DND-41 (cell line): ENCODE data around the gene IFNG-AS1.

Source experiments
- ATAC-seq: fragments of 200-7000 bp; cut with Tn5 transposase; 3 replicates; pipeline ENCODE4 v1.9.1; 2021; ENCODE audit warnings: low read depth; ENCODE audit not compliant: insufficient read depth
- DNase-seq: peaks from one replicate; pipeline ENCODE4 v3.0.0-alpha.2; 2020
- H2AFZ ChIP-seq: 2 replicates; pipeline ENCODE4 v1.6.0; 2012; ENCODE audit warnings: low read depth, low read length
- H3K27ac ChIP-seq: 2 replicates; pipeline ENCODE4 v1.5.1; 2012; ENCODE audit warnings: low read length, inconsistent platforms
- H3K27me3 ChIP-seq: fragments of 200-600 bp; sonication (generic); 2 replicates; pipeline ENCODE4 v1.6.0; 2012; ENCODE audit warnings: low read length, mild to moderate bottlenecking, inconsistent platforms; ENCODE audit not compliant: insufficient read depth, poor library complexity
- H3K36me3 ChIP-seq: 2 replicates; pipeline ENCODE4 v1.5.1; 2012; ENCODE audit warnings: low read length, inconsistent platforms; ENCODE audit not compliant: insufficient read depth
- H3K4me1 ChIP-seq: 2 replicates; pipeline ENCODE4 v1.5.1; 2012; ENCODE audit warnings: mild to moderate bottlenecking, low read length; ENCODE audit not compliant: insufficient read depth
- H3K4me2 ChIP-seq: 2 replicates; pipeline ENCODE4 v1.6.0; 2012; ENCODE audit warnings: mild to moderate bottlenecking, moderate library complexity, low read length, inconsistent platforms; ENCODE audit not compliant: insufficient read depth
- H3K4me3 ChIP-seq, 2 experiments: fragments of 200-600 bp in 1 of 2; shearing (Covaris generic) in 1 of 2; 2 replicates each; pipeline ENCODE4 v1.5.1; 2012 to 2016; ENCODE audit warnings: inconsistent platforms in 2 of 2, low read length in 2 of 2, mild to moderate bottlenecking in 2 of 2, low read depth in 1 of 2, moderate library complexity in 1 of 2
- H3K79me2 ChIP-seq: 2 replicates; pipeline ENCODE4 v1.6.0; 2012; ENCODE audit warnings: low read length, inconsistent platforms; ENCODE audit not compliant: insufficient read depth
- H3K9ac ChIP-seq: 2 replicates; pipeline ENCODE4 v1.6.0; 2012; ENCODE audit warnings: low read depth, mild to moderate bottlenecking, inconsistent platforms, low read length, moderate library complexity
- H3K9me3 ChIP-seq: 2 replicates; pipeline ENCODE4 v1.5.1; 2012; ENCODE audit warnings: low read length, moderate library complexity, mild to moderate bottlenecking, inconsistent platforms; ENCODE audit not compliant: insufficient read depth, severe bottlenecking
- H4K20me1 ChIP-seq: 2 replicates; pipeline ENCODE4 v1.6.0; 2012; ENCODE audit warnings: low read length; ENCODE audit not compliant: insufficient read depth
- EZH2 ChIP-seq: IDR thresholded peaks from 3 replicates; pipeline ENCODE4 v1.6.1; 2012; ENCODE audit warnings: borderline replicate concordance, low read depth, mild to moderate bottlenecking, moderate library complexity, low read length, inconsistent platforms; ENCODE audit not compliant: severe bottlenecking
- TF ChIP-seq, protein P1 (sequence below): IDR thresholded peaks from 2 replicates; pipeline ENCODE4 v1.5.1; 2012; ENCODE audit warnings: borderline replicate concordance, low read length, moderate library complexity, mild to moderate bottlenecking; ENCODE audit not compliant: poor library complexity, severe bottlenecking; ENCODE audit errors: extremely low read depth

The IFNG-AS1 gene

GRCh38 chr12:68034567-68034966 lies 45.3 kb downstream of the IFNG-AS1 start:
- H3K9ac ChIP-seq: no peak overlapping the region
- H3K4me3 ChIP-seq: no peak overlapping the region
- H2AFZ ChIP-seq: no peak overlapping the region
- no peaks in the 10 kb centered on the region for H3K4me1 ChIP-seq
- no peaks in the 10 kb centered on the region for H3K9me3 ChIP-seq
- no peak overlapping the region for H3K4me2 ChIP-seq
- DNase-seq: no peak
- no peak for ATAC-seq
- no peaks in the 10 kb centered on the region for H4K20me1 ChIP-seq
- no peaks in the 10 kb centered on the region for H3K79me2 ChIP-seq
- no peaks in the 10 kb centered on the region for H3K27me3 ChIP-seq
- H3K27ac ChIP-seq: no peak overlapping the region
- TF ChIP-seq, protein P1, sequence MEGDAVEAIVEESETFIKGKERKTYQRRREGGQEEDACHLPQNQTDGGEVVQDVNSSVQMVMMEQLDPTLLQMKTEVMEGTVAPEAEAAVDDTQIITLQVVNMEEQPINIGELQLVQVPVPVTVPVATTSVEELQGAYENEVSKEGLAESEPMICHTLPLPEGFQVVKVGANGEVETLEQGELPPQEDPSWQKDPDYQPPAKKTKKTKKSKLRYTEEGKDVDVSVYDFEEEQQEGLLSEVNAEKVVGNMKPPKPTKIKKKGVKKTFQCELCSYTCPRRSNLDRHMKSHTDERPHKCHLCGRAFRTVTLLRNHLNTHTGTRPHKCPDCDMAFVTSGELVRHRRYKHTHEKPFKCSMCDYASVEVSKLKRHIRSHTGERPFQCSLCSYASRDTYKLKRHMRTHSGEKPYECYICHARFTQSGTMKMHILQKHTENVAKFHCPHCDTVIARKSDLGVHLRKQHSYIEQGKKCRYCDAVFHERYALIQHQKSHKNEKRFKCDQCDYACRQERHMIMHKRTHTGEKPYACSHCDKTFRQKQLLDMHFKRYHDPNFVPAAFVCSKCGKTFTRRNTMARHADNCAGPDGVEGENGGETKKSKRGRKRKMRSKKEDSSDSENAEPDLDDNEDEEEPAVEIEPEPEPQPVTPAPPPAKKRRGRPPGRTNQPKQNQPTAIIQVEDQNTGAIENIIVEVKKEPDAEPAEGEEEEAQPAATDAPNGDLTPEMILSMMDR: no peak
- TF ChIP-seq EZH2: no peak
- H3K36me3 ChIP-seq: no peaks in the 10 kb centered on the region

DNA sequence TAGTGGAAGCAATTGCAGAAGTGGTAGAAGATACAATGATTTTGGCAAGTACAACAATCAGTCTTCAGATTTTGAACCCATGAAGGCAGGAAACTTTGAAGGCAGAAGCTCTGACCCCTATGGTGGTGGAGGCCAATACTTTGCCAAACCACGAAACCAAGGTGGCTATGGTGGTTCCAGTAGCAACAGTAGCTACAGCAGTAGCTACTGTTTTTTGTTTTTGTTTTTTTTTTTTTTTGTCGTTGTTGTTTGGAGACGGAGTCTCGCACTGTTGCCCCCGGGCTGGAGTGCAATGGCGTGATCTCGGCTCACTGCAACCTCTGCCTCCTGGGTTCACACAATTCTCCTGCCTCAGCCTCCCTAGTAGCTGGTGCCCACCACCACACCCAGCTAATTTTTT lies 47.4 kb downstream of the IFNG-AS1 start:
- no peak overlapping the region for H3K27ac ChIP-seq
- no peaks in the 10 kb centered on the region for H3K4me1 ChIP-seq

GRCh38 chr12:68037616-68038255 lies 48.5 kb downstream of the IFNG-AS1 start:
- no peak overlapping the region for H3K4me3 ChIP-seq
- no peaks in the 10 kb centered on the region for H3K27me3 ChIP-seq
- H3K79me2 ChIP-seq: no peaks in the 10 kb centered on the region
- H4K20me1 ChIP-seq: no peaks in the 10 kb centered on the region
- DNase-seq (no peak), ATAC-seq (no peak)
- no peak overlapping the region for H3K4me2 ChIP-seq
- no peak for TF ChIP-seq EZH2
- TF ChIP-seq, protein P1: no peak
- no peak overlapping the region for H3K9ac ChIP-seq
- no peaks in the 10 kb centered on the region for H3K36me3 ChIP-seq
- no peaks in the 10 kb centered on the region for H3K4me1 ChIP-seq
- H2AFZ ChIP-seq: no peak overlapping the region
- no peak overlapping the region for H3K27ac ChIP-seq
- no peaks in the 10 kb centered on the region for H3K9me3 ChIP-seq

More for the DNA sequence above, 47.4 kb downstream of the IFNG-AS1 start:
- TF ChIP-seq, protein P1: no peak
- TF ChIP-seq EZH2: no peak
- H3K4me2 ChIP-seq: no peak overlapping the region
- H3K9ac ChIP-seq: no peak overlapping the region
- H3K4me3 ChIP-seq: no peak overlapping the region
- no peaks in the 10 kb centered on the region for H4K20me1 ChIP-seq
- H2AFZ ChIP-seq: no peak overlapping the region
- H3K79me2 ChIP-seq: no peaks in the 10 kb centered on the region
- H3K27me3 ChIP-seq: no peaks in the 10 kb centered on the region
- DNase-seq (no peak), ATAC-seq (no peak)
- no peaks in the 10 kb centered on the region for H3K9me3 ChIP-seq
- H3K36me3 ChIP-seq: no peaks in the 10 kb centered on the region
